Measurements from ENCODE around the gene SPRY1. TPM values are rescaled to one million over a fixed set of nuclear protein-coding genes. Genes with fewer than 3 reads are reported as not detected.

The SPRY1 gene
- total and polyA plus RNA-seq, 2 experiments from 2014 or later: 29.7 to 43.9 TPM

- Histone ChIP-seq H3K36me3 (no peaks in the 10 kb centered on the region), H3K27me3 (no peaks in the 10 kb centered on the region), H3K9me3 (ENCODE audit: low read depth) (no peaks in the 10 kb centered on the region), H3K27ac (no peak overlapping the region), H3K4me1 (ENCODE audit: low read depth) (no peaks in the 10 kb centered on the region), H3K4me3 (no peak overlapping the region)
- DNase-seq (ENCODE audit: low read depth in 1 of 2, low spot score in 1 of 2): no peak
- TF ChIP-seq, protein P1, sequence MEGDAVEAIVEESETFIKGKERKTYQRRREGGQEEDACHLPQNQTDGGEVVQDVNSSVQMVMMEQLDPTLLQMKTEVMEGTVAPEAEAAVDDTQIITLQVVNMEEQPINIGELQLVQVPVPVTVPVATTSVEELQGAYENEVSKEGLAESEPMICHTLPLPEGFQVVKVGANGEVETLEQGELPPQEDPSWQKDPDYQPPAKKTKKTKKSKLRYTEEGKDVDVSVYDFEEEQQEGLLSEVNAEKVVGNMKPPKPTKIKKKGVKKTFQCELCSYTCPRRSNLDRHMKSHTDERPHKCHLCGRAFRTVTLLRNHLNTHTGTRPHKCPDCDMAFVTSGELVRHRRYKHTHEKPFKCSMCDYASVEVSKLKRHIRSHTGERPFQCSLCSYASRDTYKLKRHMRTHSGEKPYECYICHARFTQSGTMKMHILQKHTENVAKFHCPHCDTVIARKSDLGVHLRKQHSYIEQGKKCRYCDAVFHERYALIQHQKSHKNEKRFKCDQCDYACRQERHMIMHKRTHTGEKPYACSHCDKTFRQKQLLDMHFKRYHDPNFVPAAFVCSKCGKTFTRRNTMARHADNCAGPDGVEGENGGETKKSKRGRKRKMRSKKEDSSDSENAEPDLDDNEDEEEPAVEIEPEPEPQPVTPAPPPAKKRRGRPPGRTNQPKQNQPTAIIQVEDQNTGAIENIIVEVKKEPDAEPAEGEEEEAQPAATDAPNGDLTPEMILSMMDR (IDR thresholded peaks at IDR 0.05; ENCODE audit: low read depth, low read length): no peak
These were observed 38.9 kb downstream of the SPRY1 start for GRCh38 chr4:123435246-123436113.

DNA sequence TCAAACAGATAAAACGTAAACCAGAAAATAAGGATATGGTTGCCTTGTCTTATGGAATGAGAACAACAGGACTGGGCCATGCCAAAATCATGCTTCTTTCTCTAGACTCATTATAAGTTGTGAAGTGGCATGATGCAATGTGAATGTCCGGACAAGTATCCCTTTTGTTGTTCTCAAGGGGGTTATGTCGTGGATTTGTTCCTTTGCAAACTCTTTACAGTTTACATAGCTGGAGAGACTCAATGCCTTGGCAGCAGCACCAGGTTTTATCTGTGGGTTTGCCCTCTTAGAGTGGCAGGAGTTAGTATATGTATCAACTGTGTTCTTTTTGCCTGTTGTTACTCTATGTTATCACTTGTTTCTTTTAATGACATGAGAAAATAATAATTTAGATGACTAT is 41.4 kb downstream of the SPRY1 start:
- no peak overlapping the region for H3K4me3 ChIP-seq
- H3K27me3 ChIP-seq: no peaks in the 10 kb centered on the region
- no peaks in the 10 kb centered on the region for H3K36me3 ChIP-seq
- peak in 1 of 2 donors; percentile 69 for DNase-seq (ENCODE audit: low read depth in 1 of 2, low spot score in 1 of 2)
- no peaks in the 10 kb centered on the region for H3K9me3 ChIP-seq (ENCODE audit: low read depth)
- peaks cover 2% of the 10 kb centered on the region for H3K4me1 ChIP-seq (ENCODE audit: low read depth)
- no peak overlapping the region for H3K27ac ChIP-seq
- TF ChIP-seq, protein P1 (IDR thresholded peaks at IDR 0.05; ENCODE audit: low read depth, low read length): no peak

DNA sequence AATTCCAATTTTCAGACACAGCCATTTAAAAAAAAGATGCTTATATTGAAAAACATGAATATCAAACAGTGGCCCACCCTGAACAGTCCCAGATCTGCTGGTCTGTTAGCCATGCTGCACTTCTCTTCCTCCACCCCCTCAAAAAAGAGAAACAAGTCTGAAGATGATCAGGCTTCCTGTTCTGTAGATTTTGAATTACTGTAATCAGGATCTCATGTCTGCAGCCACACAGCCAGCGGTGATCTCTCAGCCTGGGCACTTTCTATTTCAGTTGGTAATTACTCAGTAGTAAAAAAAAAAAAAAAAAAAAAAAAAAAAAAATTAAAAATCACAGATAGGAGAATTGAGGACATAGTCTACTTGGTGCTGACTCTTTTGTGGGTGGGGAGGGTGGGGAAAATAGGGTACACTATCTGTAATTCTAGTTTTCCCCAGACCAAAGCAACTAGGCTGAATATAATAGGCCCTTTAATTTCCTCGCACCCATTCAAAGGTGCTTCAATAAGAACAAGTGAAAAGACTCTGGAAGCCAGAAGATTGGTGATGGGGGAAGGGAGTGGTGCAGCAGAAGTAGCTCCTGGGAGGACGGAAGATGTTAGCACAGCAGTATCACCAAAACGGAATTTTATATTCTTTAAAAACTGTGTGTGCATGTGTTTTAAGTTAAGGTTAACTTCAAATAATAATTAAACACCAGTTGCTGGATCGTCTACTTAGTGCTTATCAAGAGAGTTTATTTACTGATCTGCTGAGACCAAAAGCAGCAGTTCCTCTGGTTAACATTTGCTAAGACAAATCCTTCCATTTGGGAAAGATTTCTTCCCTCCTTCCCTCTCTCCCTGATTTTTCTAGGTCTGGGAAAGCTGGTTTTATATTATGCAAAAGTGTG is 47.0 kb downstream of the SPRY1 start:
- no peaks in the 10 kb centered on the region for H3K9me3 ChIP-seq (ENCODE audit: low read depth)
- no peak overlapping the region for H3K4me3 ChIP-seq
- peak in 1 of 2 donors; percentile 52 for DNase-seq (ENCODE audit: low read depth in 1 of 2, low spot score in 1 of 2)
- TF ChIP-seq, protein P1 (IDR thresholded peaks at IDR 0.05; ENCODE audit: low read depth, low read length): no peak
- no peaks in the 10 kb centered on the region for H3K27me3 ChIP-seq
- H3K36me3 ChIP-seq: no peaks in the 10 kb centered on the region
- H3K4me1 ChIP-seq (ENCODE audit: low read depth): peaks cover 27% of the 10 kb centered on the region
- H3K27ac ChIP-seq: peak overlapping the region; percentile 83

DNA sequence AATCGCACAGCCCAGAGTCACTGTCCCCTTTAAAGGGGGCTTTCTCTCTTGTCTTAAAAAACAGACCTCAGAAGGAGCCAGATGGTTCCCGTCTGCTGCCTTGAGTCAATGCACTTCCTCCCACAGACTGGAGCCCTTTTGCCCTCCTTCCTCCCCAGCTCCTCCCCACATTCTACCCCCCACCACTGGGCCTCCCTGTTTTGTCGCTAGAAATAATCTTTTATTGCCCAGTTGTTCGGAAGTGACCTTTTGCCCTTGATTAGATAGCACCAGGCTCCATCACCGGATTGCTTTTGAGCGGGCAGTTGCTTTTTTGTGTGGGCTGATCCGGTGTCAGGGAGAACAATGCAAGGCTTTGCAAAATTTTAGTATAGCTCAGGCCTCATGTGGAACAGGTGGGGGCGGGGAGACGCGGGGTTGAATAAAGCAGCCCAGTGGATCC is 47.7 kb downstream of the SPRY1 start:
- TF ChIP-seq, protein P1 (IDR thresholded peaks at IDR 0.05; ENCODE audit: low read depth, low read length): no peak
- peak; percentile 71 to 93 for DNase-seq (ENCODE audit: low read depth in 1 of 2, low spot score in 1 of 2)
- Histone ChIP-seq H3K27ac (peak overlapping the region; percentile 83), H3K9me3 (ENCODE audit: low read depth) (no peaks in the 10 kb centered on the region), H3K27me3 (no peaks in the 10 kb centered on the region), H3K36me3 (no peaks in the 10 kb centered on the region), H3K4me1 (ENCODE audit: low read depth) (peaks cover 27% of the 10 kb centered on the region), H3K4me3 (no peak overlapping the region)

- no peaks in the 10 kb centered on the region for H3K36me3 ChIP-seq
- TF ChIP-seq, protein P1 (IDR thresholded peaks at IDR 0.05; ENCODE audit: low read depth, low read length): no peak
- DNase-seq (ENCODE audit: low read depth in 1 of 2, low spot score in 1 of 2): peak in 1 of 2 donors; percentile 56
- H3K9me3 ChIP-seq (ENCODE audit: low read depth): no peaks in the 10 kb centered on the region
- H3K27me3 ChIP-seq: no peaks in the 10 kb centered on the region
- no peak overlapping the region for H3K4me3 ChIP-seq
- peaks cover 27% of the 10 kb centered on the region for H3K4me1 ChIP-seq (ENCODE audit: low read depth)
- no peak overlapping the region for H3K27ac ChIP-seq
These were observed 50.4 kb downstream of the SPRY1 start for GRCh38 chr4:123446865-123447474.
